D721Med (cell line): Measurements from ENCODE around the gene XRRA1.

Source experiments
- DNase-seq: peaks from one replicate; pipeline ENCODE4 v3.0.0; 2011; ENCODE audit warnings: low spot score; ENCODE audit not compliant: insufficient read length
- FAIRE-seq: peaks from 2 replicates; lab custom pipeline; 2011; peaks lifted over from hg19 to GRCh38; lab: Jason Lieb, UNC
- CTCF ChIP-seq: IDR thresholded peaks from 2 replicates; pipeline ENCODE4 v1.5.1; 2012; ENCODE audit warnings: mild to moderate bottlenecking, control low read depth; ENCODE audit not compliant: insufficient read depth; ENCODE audit errors: missing control alignments

The XRRA1 gene

GRCh38 chr11:74925281-74925680 lies 23.6 kb downstream of the XRRA1 start:
- TF ChIP-seq CTCF = no peak
- DNase-seq (no peak), FAIRE-seq (no peak)

GRCh38 chr11:74923125-74923524 lies 25.8 kb downstream of the XRRA1 start:
- no peak for TF ChIP-seq CTCF
- DNase-seq (no peak), FAIRE-seq (no peak)

GRCh38 chr11:74909812-74910211 lies 39.1 kb downstream of the XRRA1 start:
- FAIRE-seq (no peak), DNase-seq (no peak)
- no peak for TF ChIP-seq CTCF

GRCh38 chr11:74909385-74909784 lies 39.5 kb downstream of the XRRA1 start:
- TF ChIP-seq CTCF = no peak
- DNase-seq (no peak), FAIRE-seq (no peak)

- no peak for TF ChIP-seq CTCF
- DNase-seq (no peak), FAIRE-seq (no peak)
Measured at GRCh38 chr11:74905326-74905725, 43.6 kb downstream of the XRRA1 start.

- FAIRE-seq = no peak
Measured at GRCh38 chr11:74902342-74902741, 46.5 kb downstream of the XRRA1 start.

GRCh38 chr11:74896311-74896710 lies 52.6 kb downstream of the XRRA1 start:
- DNase-seq (no peak), FAIRE-seq (no peak)
- TF ChIP-seq CTCF = no peak

More at GRCh38 chr11:74902342-74902741, 46.5 kb downstream of the XRRA1 start:
- DNase-seq = no peak
- no peak for TF ChIP-seq CTCF
